Activated naive CD8-positive, alpha-beta T cell treated with anti-CD3 and anti-CD28 coated beads, Interleukin-2, amount 50 U/mL, for 24 hours (primary cell): Measurements from ENCODE around the gene NDUFA7.
"Not testable (repeated sequence)": the region's sequence is repeated elsewhere in the genome, so short reads cannot be mapped to it uniquely, and the experiment has no call there.

Experiments
- ATAC-seq: fragments of 150-1000 bp; cut with Tn5 transposase; one replicate; pipeline ENCODE4 v1.10.0; 2021
- DNase-seq: peaks from one replicate; pipeline ENCODE4 v3.0.0; 2021
- H3K27ac Mint-ChIP-seq: one replicate; pipeline ENCODE4 v1.8.0; 2021; ENCODE audit warnings: mild to moderate bottlenecking, mixed read lengths
- H3K27me3 Mint-ChIP-seq: one replicate; pipeline ENCODE4 v1.8.0; 2021; ENCODE audit warnings: mixed read lengths
- H3K36me3 Mint-ChIP-seq: one replicate; pipeline ENCODE4 v1.8.0; 2021; ENCODE audit warnings: low read depth, mixed read lengths
- H3K4me1 Mint-ChIP-seq: one replicate; pipeline ENCODE4 v1.8.0; 2021; ENCODE audit warnings: mixed read lengths
- H3K4me3 Mint-ChIP-seq: one replicate; pipeline ENCODE4 v1.8.0; 2021; ENCODE audit warnings: mild to moderate bottlenecking, moderate library complexity, mixed read lengths
- H3K9me3 Mint-ChIP-seq: one replicate; pipeline ENCODE4 v1.8.0; 2021; ENCODE audit warnings: mixed read lengths

The NDUFA7 gene

DNA sequence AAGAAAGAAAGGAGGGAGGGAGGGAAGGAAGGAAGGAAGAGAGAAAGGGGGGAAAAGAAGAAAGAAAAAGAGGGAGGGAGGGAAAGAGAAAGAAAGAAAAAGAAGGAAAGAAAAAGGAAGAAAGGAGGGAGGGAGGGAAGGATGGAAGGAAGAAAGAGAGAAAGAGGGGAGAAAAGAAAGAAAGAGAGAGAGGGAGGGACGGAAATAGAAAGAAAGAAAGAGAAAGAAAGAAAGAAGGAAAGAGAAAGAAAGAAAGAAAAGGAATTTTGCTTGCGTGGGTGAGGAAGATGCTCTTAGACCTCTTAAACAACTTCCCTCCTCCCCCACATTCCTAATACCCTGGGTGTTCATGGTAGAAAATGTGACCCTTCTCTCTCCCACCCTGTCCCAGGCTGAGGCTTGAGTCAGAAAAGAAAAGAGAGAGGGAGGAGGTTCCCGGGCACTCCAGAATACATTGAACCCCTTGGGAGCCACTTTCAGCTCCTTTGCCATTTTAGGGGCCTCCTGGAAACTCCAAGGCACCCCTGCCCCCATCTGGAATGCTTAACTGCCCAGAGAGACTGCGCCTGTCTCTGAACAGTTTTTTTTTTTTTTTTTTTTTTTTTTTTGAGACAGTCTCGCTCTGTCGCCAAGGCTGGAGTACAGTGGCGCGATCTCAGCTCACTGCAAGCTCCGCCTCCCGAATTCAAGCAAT is 31.1 kb upstream of the NDUFA7 start:
- Mint-ChIP-seq H3K27me3 (peaks cover 20% of the 10 kb centered on the region), H3K4me3 (no peak overlapping the region), H3K4me1 (peaks cover 15% of the 10 kb centered on the region), H3K27ac (no peak overlapping the region), H3K36me3 (no peaks in the 10 kb centered on the region), H3K9me3 (no peaks in the 10 kb centered on the region)
- no peak for ATAC-seq
- DNase-seq, result no peak

GRCh38 chr19:8349629-8350372 is 28.6 kb upstream of the NDUFA7 start:
- DNase-seq, ATAC-seq, H3K4me1 Mint-ChIP-seq, H3K27ac Mint-ChIP-seq, H3K9me3 Mint-ChIP-seq, H3K4me3 Mint-ChIP-seq, H3K36me3 Mint-ChIP-seq: not testable (repeated sequence)
- peaks cover 22% of the 10 kb centered on the region for H3K27me3 Mint-ChIP-seq

DNA sequence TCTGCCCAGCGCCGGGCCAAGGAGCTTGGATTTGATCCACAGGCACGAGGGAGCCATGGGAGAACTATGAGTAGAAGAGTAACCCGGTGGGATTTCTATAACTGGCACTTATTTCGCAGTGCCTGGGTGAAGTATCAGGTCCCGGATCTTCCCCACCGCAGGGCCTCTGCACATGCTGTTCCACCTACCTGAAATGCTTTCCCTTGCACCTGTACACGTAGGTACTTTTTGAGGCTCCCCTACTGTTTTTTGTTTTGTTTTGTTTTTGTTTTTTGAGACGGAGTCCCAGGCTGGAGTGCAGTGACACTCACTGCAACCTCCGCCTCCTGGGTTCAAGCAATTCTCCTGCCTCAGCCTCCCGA is 22.3 kb upstream of the NDUFA7 start:
- Mint-ChIP-seq H3K4me1 (peaks cover 3% of the 10 kb centered on the region), H3K9me3 (no peaks in the 10 kb centered on the region), H3K27ac (peak overlapping the region; percentile 35), H3K36me3 (no peaks in the 10 kb centered on the region), H3K27me3 (peaks cover 31% of the 10 kb centered on the region), H3K4me3 (peak overlapping the region; percentile 68)
- DNase-seq (no peak), ATAC-seq (no peak)

GRCh38 chr19:8342684-8343482 is 21.7 kb upstream of the NDUFA7 start, which contains the start of gene KANK3:
Gene KANK3, minus strand, starts transcription at chr19:8343262. Its CDS starts 5,434 bp downstream, at chr19:8337828.
- Mint-ChIP-seq H3K27ac (peak within 1 kb of the TSS; percentile 35), H3K9me3 (no peaks in the 10 kb centered on the region), H3K4me1 (peaks cover 3% of the 10 kb centered on the region), H3K27me3 (peaks cover 36% of the 10 kb centered on the region), H3K4me3 (peak within 1 kb of the TSS; percentile 68), H3K36me3 (no peaks in the 10 kb centered on the region)
- ATAC-seq (peak; percentile 100), DNase-seq (peak; percentile 97)

GRCh38 chr19:8342316-8342683 is 21.1 kb upstream of the NDUFA7 start:
- Mint-ChIP-seq H3K36me3 (no peaks in the 10 kb centered on the region), H3K9me3 (no peaks in the 10 kb centered on the region), H3K27ac (no peak overlapping the region), H3K27me3 (peaks cover 42% of the 10 kb centered on the region), H3K4me3 (no peak overlapping the region), H3K4me1 (peaks cover 3% of the 10 kb centered on the region)
- ATAC-seq, result no peak
- no peak for DNase-seq

DNA sequence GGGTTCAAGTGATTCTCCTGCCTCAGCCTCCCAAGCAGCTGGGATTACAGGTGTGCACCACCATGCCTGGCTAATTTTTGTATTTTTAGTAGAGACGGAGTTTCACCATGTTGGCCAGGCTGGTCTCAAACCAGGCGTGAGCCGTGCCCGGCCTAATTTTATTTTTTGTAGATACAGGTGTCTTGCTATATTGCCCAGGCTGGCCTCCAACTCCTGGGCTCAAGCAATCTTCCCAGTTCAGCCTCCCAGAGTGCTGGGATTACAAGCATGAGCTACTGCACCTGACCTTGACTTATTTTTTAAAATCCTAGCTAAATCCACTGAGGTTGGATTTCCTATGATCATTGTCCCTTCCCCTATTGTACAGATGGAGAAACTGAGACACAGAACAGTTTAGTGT is 20.3 kb upstream of the NDUFA7 start:
- not testable (repeated sequence) for H3K4me1 Mint-ChIP-seq, H3K9me3 Mint-ChIP-seq, H3K36me3 Mint-ChIP-seq, H3K4me3 Mint-ChIP-seq, H3K27ac Mint-ChIP-seq, ATAC-seq, DNase-seq
- H3K27me3 Mint-ChIP-seq, result peaks cover 45% of the 10 kb centered on the region

DNA sequence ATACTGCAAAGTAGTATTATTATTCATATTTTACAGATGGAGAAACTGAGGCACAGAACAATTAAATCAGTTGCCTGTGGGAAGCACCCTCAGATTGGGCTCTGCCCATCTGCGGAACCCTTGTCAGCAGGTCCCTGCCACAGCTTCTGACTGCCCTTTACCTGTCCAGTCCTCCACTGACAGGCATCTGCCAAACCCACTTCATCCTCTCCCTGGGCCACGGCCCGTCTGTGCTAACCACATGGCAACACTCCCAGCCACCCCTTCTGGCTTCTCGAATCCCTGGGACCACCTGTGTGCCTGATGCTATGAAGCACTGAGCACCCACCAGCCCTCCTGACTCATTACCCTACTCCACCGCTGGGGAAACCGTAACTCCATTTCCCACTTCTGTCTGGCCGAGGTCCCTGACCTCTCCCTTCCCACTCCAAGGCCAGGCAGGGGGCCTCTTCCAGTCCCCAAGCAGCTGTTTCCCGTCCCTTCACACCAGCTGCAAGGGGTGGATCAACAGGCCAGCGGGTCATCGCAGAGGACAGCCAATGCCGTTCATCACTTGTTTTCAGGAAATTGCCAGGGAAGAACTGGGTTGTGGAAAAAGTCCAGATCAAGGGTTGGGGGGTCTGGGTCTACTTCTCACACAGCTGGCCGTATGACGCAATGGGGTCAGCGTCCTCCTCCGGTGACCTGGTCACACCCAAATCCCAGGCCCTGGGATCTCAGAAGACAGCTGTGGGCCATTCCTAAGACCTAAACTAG is 19.3 kb upstream of the NDUFA7 start:
- DNase-seq, result no peak
- Mint-ChIP-seq H3K4me3 (no peak overlapping the region), H3K36me3 (no peaks in the 10 kb centered on the region), H3K27me3 (peaks cover 53% of the 10 kb centered on the region), H3K27ac (no peak overlapping the region), H3K9me3 (no peaks in the 10 kb centered on the region), H3K4me1 (peaks cover 8% of the 10 kb centered on the region)
- no peak for ATAC-seq

DNA sequence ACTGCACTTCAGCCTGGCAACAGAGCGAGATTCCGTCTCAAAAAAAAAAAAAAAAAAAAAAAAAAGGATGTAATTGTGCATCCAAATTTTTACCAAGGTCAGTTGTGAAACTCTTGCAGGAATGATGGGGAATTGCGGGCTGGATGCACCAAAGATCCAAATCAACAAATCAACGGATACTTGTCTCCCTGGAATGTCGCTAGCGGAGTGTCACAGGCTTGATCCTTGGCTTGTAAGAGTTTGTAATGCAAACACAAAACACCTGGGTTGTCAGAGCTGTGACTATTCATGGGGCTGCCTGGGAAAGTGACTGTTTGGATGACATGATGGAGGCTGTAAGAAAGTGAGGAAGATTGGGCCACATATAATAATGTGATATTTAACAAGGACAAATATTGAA is 17.7 kb upstream of the NDUFA7 start:
- H3K27ac Mint-ChIP-seq, result no peak overlapping the region
- peaks cover 8% of the 10 kb centered on the region for H3K4me1 Mint-ChIP-seq
- DNase-seq, result no peak
- no peaks in the 10 kb centered on the region for H3K36me3 Mint-ChIP-seq
- no peak for ATAC-seq
- H3K27me3 Mint-ChIP-seq, result peaks cover 57% of the 10 kb centered on the region
- H3K4me3 Mint-ChIP-seq, result no peak overlapping the region
- no peaks in the 10 kb centered on the region for H3K9me3 Mint-ChIP-seq

DNA sequence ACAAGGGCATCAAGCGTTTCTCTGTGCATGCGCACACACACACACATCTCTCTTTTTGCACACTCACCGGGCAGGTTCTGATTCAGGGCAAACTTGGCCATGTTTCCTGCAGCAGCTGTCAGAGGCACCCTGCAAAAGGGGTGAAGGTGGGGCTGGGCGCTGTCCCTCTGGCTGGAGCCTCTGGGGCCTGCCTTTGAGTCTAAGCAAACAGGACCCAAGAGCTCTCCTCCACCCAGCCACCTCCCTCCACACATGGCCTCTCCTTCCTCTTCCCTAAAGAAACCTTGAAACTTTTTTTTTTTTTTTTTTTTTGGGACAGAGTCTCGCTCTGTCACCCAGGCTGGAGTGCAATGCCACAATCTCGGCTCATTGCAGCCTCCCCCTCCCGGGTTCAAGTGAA is 16.6 kb upstream of the NDUFA7 start:
- Mint-ChIP-seq H3K27me3 (peaks cover 54% of the 10 kb centered on the region), H3K36me3 (no peaks in the 10 kb centered on the region), H3K4me1 (peaks cover 5% of the 10 kb centered on the region), H3K27ac (no peak overlapping the region), H3K9me3 (no peaks in the 10 kb centered on the region), H3K4me3 (no peak overlapping the region)
- DNase-seq, result no peak
- ATAC-seq, result no peak

- Mint-ChIP-seq H3K4me1 (peaks cover 5% of the 10 kb centered on the region), H3K27me3 (peaks cover 51% of the 10 kb centered on the region), H3K4me3 (no peak overlapping the region), H3K9me3 (no peaks in the 10 kb centered on the region), H3K36me3 (no peaks in the 10 kb centered on the region), H3K27ac (no peak overlapping the region)
- DNase-seq, result no peak
- no peak for ATAC-seq
Measured at GRCh38 chr19:8336660-8337059, 15.5 kb upstream of the NDUFA7 start.

- H3K4me3 Mint-ChIP-seq, result peak overlapping the region; percentile 45
- no peaks in the 10 kb centered on the region for H3K9me3 Mint-ChIP-seq
- peaks cover 5% of the 10 kb centered on the region for H3K4me1 Mint-ChIP-seq
- H3K27ac Mint-ChIP-seq, result no peak overlapping the region
- ATAC-seq (no peak), DNase-seq (no peak)
- H3K36me3 Mint-ChIP-seq, result no peaks in the 10 kb centered on the region
- H3K27me3 Mint-ChIP-seq, result peaks cover 47% of the 10 kb centered on the region
Measured at GRCh38 chr19:8336072-8336569, 14.9 kb upstream of the NDUFA7 start.

DNA sequence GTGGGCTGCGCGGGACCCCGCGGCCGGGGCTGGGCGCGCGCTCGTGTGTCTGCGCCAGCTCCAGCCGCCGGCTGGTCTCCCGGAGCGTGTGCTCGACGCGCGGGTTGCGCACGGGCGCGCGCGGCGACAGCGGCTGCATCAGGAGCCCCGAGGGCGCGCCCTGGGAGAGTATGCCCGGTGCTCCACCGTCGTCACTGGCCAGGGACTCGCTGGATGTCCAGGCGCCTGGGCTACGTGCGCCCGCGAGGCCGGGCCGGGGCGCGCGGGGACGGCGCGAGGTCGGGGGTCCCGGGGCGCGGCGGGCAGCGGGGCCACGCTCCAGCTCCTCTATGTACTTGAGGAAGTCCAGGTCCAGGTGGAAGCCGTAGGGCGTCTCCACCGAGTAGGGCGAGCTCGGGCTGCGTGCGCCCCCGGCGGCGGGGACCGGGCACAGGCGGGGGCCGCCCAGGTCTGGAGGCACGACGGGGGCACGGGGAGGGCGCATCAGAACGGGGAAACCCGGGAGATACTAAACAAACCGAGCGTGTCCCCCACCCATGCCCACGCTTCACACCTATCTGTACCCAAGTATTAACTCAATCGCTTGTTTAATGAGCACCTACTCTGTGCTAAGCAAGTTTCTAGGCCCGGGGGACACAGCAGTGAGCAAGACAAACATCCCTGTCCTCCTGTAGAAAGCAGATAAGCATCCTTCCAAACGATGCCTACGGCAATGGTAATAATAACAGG is 14.3 kb upstream of the NDUFA7 start:
- Mint-ChIP-seq H3K27ac (no peak overlapping the region), H3K4me1 (peaks cover 5% of the 10 kb centered on the region), H3K36me3 (no peaks in the 10 kb centered on the region), H3K27me3 (peaks cover 42% of the 10 kb centered on the region), H3K4me3 (peak overlapping the region; percentile 45), H3K9me3 (no peaks in the 10 kb centered on the region)
- ATAC-seq (peak; percentile 38), DNase-seq (peak; percentile 50)

DNA sequence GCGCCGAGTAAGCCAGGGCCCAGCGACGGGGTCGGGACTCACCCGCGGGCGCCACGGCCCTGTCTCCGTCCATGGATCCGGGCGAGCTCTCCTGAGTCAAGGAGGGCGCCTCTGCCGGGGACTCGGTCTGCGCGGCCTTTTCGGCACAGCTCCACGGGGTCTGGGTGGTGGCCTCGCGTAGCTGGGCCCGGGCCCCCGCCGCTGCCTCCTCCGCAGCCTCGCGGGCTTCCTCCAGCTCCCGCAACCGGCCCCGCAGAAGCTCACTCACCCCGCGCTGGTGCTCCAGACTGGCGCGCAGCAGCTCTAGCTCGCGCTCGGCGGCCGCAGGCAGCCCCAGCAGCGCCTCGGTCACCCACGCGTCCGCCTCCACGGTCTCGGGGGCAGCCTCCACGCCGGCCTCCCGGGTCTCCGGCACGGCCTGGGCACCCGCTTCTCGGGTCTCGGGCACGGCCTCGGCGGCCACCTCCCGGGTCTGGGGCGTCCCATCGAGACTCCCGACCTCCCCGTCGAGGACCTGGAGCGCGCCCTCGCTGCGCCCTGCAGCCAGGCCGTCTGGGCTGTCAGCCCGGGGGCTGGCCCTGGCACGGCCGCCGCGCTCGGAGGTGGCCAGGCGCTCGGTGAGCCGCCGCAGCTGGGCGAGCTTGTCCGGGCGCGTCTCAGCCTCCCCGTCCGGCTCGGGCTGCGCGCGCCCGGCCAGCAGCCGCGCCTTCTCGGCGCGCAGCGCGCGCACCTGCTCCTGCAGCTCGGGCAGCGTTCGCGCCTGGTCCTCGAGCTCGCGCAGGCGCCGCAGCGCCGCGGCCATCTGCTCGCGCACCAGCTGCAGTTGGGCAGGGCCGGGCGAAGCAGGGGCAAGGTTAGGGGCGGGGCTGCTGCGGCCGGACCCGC is 13.5 kb upstream of the NDUFA7 start:
- H3K4me3 Mint-ChIP-seq, result no peak overlapping the region
- H3K36me3 Mint-ChIP-seq, result no peaks in the 10 kb centered on the region
- DNase-seq (no peak), ATAC-seq (peak; percentile 60)
- H3K4me1 Mint-ChIP-seq, result peaks cover 5% of the 10 kb centered on the region
- no peaks in the 10 kb centered on the region for H3K9me3 Mint-ChIP-seq
- peaks cover 36% of the 10 kb centered on the region for H3K27me3 Mint-ChIP-seq
- H3K27ac Mint-ChIP-seq, result no peak overlapping the region
